ENCODE measurements around the gene PPP2CA.

DNA sequence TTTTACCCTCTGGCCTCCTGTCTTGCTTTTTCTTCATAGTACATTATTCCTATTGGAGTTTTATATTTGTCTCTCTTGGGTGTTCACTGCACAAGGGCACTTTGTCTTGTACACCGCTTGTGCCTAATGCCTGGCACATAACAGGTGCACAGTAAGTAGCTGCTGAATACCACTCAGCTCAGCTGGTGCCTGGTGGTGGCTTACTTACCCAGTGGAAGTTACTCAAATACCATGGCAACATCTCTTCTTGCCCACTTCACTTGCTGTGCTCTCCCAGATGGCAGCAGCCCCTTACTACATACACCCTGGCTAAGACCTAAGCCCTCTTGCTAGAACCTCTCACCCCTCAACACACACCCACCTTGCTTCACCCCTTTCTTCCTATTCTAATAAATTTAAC, 37.8 kb downstream of the PPP2CA start:
- TF ChIP-seq BDP1 (IDR thresholded peaks at IDR 0.05; ENCODE audit: insufficient read depth, insufficient read length) = no peak
- TF ChIP-seq, protein P1, sequence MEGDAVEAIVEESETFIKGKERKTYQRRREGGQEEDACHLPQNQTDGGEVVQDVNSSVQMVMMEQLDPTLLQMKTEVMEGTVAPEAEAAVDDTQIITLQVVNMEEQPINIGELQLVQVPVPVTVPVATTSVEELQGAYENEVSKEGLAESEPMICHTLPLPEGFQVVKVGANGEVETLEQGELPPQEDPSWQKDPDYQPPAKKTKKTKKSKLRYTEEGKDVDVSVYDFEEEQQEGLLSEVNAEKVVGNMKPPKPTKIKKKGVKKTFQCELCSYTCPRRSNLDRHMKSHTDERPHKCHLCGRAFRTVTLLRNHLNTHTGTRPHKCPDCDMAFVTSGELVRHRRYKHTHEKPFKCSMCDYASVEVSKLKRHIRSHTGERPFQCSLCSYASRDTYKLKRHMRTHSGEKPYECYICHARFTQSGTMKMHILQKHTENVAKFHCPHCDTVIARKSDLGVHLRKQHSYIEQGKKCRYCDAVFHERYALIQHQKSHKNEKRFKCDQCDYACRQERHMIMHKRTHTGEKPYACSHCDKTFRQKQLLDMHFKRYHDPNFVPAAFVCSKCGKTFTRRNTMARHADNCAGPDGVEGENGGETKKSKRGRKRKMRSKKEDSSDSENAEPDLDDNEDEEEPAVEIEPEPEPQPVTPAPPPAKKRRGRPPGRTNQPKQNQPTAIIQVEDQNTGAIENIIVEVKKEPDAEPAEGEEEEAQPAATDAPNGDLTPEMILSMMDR (IDR thresholded peaks at IDR 0.05 in 2 of 3, conservative IDR thresholded peaks at IDR 0.05 in 1 of 3; ENCODE audit: insufficient read depth in 2 of 3, low read depth in 1 of 3, low read length in 3 of 3) = no peak
- TF ChIP-seq ZNF644 (tag; IDR thresholded peaks at IDR 0.05; ENCODE audit: low read depth) = no peak

Data from K562 (cell line).